OCI-LY1 (cell line): Measurements from ENCODE around the gene PMEPA1.

ENCODE experiments used
- CTCF ChIP-seq: fragments of 200-600 bp; sonication (generic), shearing (Covaris generic); IDR thresholded peaks from 2 replicates; pipeline ENCODE4 v1.5.1; 2017; ENCODE audit warnings: mild to moderate bottlenecking, antibody characterized with exemption, low read length, moderate library complexity, mixed read lengths
- EZH2 ChIP-seq: fragments of 200-600 bp; sonication (generic), shearing (Covaris generic); IDR thresholded peaks from 2 replicates; pipeline ENCODE4 v1.8.0; 2017; ENCODE audit warnings: borderline replicate concordance, mixed run types, mild to moderate bottlenecking, antibody characterized with exemption, low read length, moderate library complexity, mixed read lengths

GRCh38 chr20:57724610-57725405 lies 15.0 kb upstream of the PMEPA1 start:
- TF ChIP-seq CTCF (no peak), EZH2 (no peak)
